Skeletal muscle tissue (tissue), 4 donors: Measurements from ENCODE around the gene ENPP1. TPM values are rescaled to one million over a fixed set of nuclear protein-coding genes. Genes with fewer than 3 reads are reported as not detected.
"Not testable (repeated sequence)": the region's sequence is repeated elsewhere in the genome, so short reads cannot be mapped to it uniquely, and the experiment has no call there.

Source experiments
- H3K27ac ChIP-seq: one replicate; pipeline ENCODE4 v1.7.0; 2013; ENCODE audit warnings: mild to moderate bottlenecking, low read depth, low read length, inconsistent platforms
- H3K27me3 ChIP-seq, 3 donors: one replicate each; pipeline ENCODE4 v1.7.0; 2013; ENCODE audit warnings: low read length in 3 of 3; ENCODE audit not compliant: control insufficient read depth in 3 of 3, insufficient read depth in 3 of 3
- H3K36me3 ChIP-seq, 3 donors: one replicate each; pipeline ENCODE4 v1.7.0; 2013; ENCODE audit warnings: low read length in 3 of 3; ENCODE audit not compliant: control insufficient read depth in 3 of 3, insufficient read depth in 3 of 3
- H3K4me1 ChIP-seq, 3 donors: one replicate each; pipeline ENCODE4 v1.7.0; 2013; ENCODE audit warnings: low read length in 3 of 3, mild to moderate bottlenecking in 3 of 3; ENCODE audit not compliant: control insufficient read depth in 3 of 3, insufficient read depth in 3 of 3
- H3K4me3 ChIP-seq, 3 donors: one replicate each; pipeline ENCODE4 v1.7.0; 2013; ENCODE audit warnings: low read length in 3 of 3
- H3K9ac ChIP-seq, 3 donors: one replicate each; pipeline ENCODE4 v1.7.0; 2013; ENCODE audit warnings: low read length in 3 of 3, mild to moderate bottlenecking in 3 of 3, moderate library complexity in 2 of 3, low read depth in 1 of 3
- H3K9me3 ChIP-seq, 3 donors: one replicate each; pipeline ENCODE4 v1.7.0; 2013; ENCODE audit warnings: low read length in 3 of 3; ENCODE audit not compliant: control insufficient read depth in 3 of 3
- total RNA-seq: library from RNA; depleted of rRNA; stranded (reverse); fragments of >200 nt; gene quantifications from one replicate; pipeline ENCODE4 v1.2.3, GENCODE V29; 2014
- donor health status: Osteomylitis.

Gene ENPP1
- total RNA-seq, 1 donor from 2014 or later, result 17.7 TPM

DNA sequence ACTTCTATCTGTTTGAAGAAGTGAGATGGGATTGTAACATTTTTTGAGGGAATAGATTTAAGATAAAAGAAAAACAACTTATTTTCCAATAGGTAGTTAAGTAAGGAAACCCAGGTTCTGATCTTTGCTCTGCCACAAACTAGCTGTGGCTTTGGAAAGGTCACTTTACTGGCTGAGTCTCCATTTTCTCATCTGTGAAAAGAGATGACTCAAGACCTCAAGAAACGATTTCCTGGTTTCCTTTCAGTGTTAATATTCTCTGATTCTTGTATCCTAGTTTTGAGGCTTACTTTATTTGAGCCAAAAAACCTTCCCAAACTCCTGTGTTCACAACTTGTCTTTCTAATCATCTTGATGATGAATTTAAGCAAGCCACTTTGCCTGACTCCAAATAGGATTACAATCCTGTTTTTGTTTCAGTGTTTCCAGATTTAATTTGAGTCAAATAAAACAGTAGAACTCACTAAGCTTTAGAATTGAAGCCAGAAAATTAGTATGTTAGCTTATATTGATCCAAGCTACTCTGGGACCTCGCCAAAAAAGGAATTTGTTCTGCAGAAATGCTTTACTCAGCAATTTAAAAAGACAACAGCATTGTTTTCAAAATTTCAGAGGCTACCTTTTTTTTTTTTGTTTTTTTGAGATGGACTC lies 51.1 kb downstream of the ENPP1 start:
- Histone ChIP-seq H3K27me3 (no peaks in the 10 kb centered on the region), H3K36me3 (no peaks in the 10 kb centered on the region), H3K9ac (no peak overlapping the region), H3K9me3 (no peaks in the 10 kb centered on the region), H3K27ac (no peak overlapping the region), H3K4me3 (no peak overlapping the region), H3K4me1 (no peaks in the 10 kb centered on the region)

- not testable (repeated sequence) for H3K27ac ChIP-seq, H3K4me1 ChIP-seq, H3K36me3 ChIP-seq
Measured at GRCh38 chr6:131859658-131860057, 51.8 kb downstream of the ENPP1 start.

GRCh38 chr6:131861381-131861780 lies 53.6 kb downstream of the ENPP1 start:
- H3K9ac ChIP-seq, result no peak overlapping the region
- no peaks in the 10 kb centered on the region for H3K36me3 ChIP-seq
- no peaks in the 10 kb centered on the region for H3K9me3 ChIP-seq
- H3K27me3 ChIP-seq, result no peaks in the 10 kb centered on the region
- no peak overlapping the region for H3K27ac ChIP-seq
- no peaks in the 10 kb centered on the region for H3K4me1 ChIP-seq
- no peak overlapping the region for H3K4me3 ChIP-seq

More at GRCh38 chr6:131859658-131860057, 51.8 kb downstream of the ENPP1 start:
- not testable (repeated sequence) for H3K9me3 ChIP-seq, H3K27me3 ChIP-seq, H3K4me3 ChIP-seq, H3K9ac ChIP-seq

DNA sequence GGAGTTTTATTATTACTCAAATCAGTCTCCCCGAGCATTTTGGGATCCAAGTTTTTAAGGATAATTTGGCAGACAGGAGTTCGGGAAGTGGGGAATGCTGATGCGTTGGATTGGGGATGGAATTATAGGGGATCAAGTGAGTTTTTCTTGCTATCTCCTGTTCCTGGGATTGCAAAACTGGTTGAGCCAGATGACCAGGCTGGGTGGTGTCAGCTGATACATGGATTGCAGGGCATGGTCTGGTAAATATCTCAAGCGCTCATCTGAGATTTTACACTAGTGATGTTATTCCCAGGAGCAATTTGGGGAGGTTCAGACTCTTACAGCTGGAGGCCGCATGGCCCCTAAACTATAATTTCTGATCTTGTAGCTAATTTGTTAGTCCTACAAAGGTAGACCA lies 54.7 kb downstream of the ENPP1 start:
- no peaks in the 10 kb centered on the region for H3K4me1 ChIP-seq
- no peaks in the 10 kb centered on the region for H3K9me3 ChIP-seq
- H3K36me3 ChIP-seq, result no peaks in the 10 kb centered on the region
- no peak overlapping the region for H3K27ac ChIP-seq
- H3K4me3 ChIP-seq, result no peak overlapping the region
- H3K9ac ChIP-seq, result no peak overlapping the region
- H3K27me3 ChIP-seq, result no peaks in the 10 kb centered on the region

- H3K9me3 ChIP-seq, result no peaks in the 10 kb centered on the region
- no peak overlapping the region for H3K9ac ChIP-seq
- no peak overlapping the region for H3K4me3 ChIP-seq
Measured at GRCh38 chr6:131867744-131868143, 59.9 kb downstream of the ENPP1 start.

GRCh38 chr6:131868836-131869235 lies 61.0 kb downstream of the ENPP1 start:
- no peak overlapping the region for H3K4me3 ChIP-seq
- H3K27me3 ChIP-seq, result no peaks in the 10 kb centered on the region
- H3K36me3 ChIP-seq, result peaks cover 0 to 2% (median 0%) of the 10 kb centered on the region in 3 donors
- H3K27ac ChIP-seq, result no peak overlapping the region
- H3K4me1 ChIP-seq, result no peaks in the 10 kb centered on the region
- H3K9ac ChIP-seq, result no peak overlapping the region
- no peaks in the 10 kb centered on the region for H3K9me3 ChIP-seq

More at GRCh38 chr6:131867744-131868143, 59.9 kb downstream of the ENPP1 start:
- H3K4me1 ChIP-seq, result no peaks in the 10 kb centered on the region
- H3K27me3 ChIP-seq, result no peaks in the 10 kb centered on the region
- no peaks in the 10 kb centered on the region for H3K36me3 ChIP-seq
- H3K27ac ChIP-seq, result no peak overlapping the region

- Histone ChIP-seq H3K4me1 (no peaks in the 10 kb centered on the region), H3K4me3 (no peak overlapping the region), H3K9ac (no peak overlapping the region), H3K27ac (no peak overlapping the region), H3K9me3 (no peaks in the 10 kb centered on the region), H3K36me3 (peaks cover 0 to 18% (median 16%) of the 10 kb centered on the region in 3 donors), H3K27me3 (no peaks in the 10 kb centered on the region)
Measured at GRCh38 chr6:131875647-131876046, 67.8 kb downstream of the ENPP1 start.

- H3K36me3 ChIP-seq, result peaks cover 0 to 21% (median 16%) of the 10 kb centered on the region in 3 donors
- H3K4me3 ChIP-seq, result no peak overlapping the region
- no peaks in the 10 kb centered on the region for H3K27me3 ChIP-seq
- H3K9ac ChIP-seq, result no peak overlapping the region
- H3K9me3 ChIP-seq, result no peaks in the 10 kb centered on the region
- no peak overlapping the region for H3K27ac ChIP-seq
- H3K4me1 ChIP-seq, result no peaks in the 10 kb centered on the region
Measured at GRCh38 chr6:131876545-131876944, 68.7 kb downstream of the ENPP1 start.

DNA sequence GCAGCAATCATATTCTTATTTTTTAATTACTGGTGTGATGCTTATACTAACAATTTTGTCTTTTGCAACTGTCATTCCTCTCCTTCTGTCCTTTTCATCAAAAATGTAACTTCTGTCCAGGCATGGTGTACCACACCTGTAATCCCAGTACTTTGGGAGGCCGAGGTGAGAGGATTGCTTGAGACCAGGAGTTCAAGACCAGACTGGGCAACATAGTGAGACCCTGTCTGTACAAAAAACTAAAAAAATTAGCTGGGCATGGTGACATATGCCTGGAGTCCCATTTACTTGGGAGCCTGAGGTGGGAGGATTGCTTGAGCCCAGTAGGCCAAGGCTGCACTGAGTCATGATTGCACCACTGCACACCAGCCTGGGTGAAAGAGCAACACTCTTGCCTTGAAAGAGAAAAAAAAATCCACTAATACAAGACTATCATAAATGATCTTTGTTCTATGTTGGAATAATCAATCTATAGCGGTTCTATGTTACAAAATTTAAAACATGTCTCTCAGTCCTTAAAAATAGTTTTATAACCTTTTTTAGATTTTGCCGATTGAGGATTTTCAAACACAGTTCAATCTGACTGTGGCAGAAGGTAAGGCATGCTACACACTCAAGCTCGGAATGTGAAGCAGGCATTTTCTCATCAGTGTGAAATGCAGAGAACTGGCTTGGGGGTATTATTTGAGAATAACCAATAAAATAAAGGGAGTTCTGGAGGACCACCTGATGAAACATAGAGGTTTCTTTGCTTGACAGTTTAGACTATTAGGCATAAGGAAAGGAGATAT lies 70.4 kb downstream of the ENPP1 start:
- Histone ChIP-seq H3K9ac (no peak overlapping the region), H3K27ac (no peak overlapping the region), H3K4me1 (no peaks in the 10 kb centered on the region), H3K9me3 (no peaks in the 10 kb centered on the region), H3K27me3 (no peaks in the 10 kb centered on the region), H3K4me3 (no peak overlapping the region), H3K36me3 (peaks cover 0 to 21% (median 15%) of the 10 kb centered on the region in 3 donors)

DNA sequence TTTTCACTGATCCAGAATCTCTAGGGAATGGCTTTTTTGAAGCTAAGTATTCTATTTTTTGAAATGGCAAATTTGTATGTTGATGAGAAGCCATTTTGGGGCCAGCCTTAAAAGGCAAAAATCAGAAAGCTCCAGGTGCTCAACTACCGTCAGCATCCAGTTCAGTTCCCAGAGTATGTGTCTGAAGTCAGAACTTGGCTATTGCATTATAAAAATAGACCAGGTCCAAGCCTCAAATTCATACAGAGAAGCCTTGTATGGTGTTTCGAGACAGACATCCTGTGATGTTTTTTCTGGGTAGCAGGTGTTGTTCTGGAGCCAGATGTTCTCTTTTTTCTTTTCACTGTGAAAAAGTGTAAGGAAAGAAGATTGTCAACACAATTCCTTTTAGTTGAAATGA lies 75.2 kb downstream of the ENPP1 start:
- Histone ChIP-seq H3K27me3 (no peaks in the 10 kb centered on the region), H3K27ac (no peak overlapping the region), H3K4me1 (no peaks in the 10 kb centered on the region), H3K9me3 (no peaks in the 10 kb centered on the region), H3K4me3 (no peak overlapping the region), H3K36me3 (peaks cover 1 to 16% (median 10%) of the 10 kb centered on the region in 3 donors), H3K9ac (no peak overlapping the region)
